ENCODE results near the gene CDK5RAP2. TPM values are rescaled to one million over a fixed set of nuclear protein-coding genes. Genes with fewer than 3 reads are reported as not detected.

CDK5RAP2 gene
- polyA plus RNA-seq, 1 experiment: 28.1 TPM

DNA sequence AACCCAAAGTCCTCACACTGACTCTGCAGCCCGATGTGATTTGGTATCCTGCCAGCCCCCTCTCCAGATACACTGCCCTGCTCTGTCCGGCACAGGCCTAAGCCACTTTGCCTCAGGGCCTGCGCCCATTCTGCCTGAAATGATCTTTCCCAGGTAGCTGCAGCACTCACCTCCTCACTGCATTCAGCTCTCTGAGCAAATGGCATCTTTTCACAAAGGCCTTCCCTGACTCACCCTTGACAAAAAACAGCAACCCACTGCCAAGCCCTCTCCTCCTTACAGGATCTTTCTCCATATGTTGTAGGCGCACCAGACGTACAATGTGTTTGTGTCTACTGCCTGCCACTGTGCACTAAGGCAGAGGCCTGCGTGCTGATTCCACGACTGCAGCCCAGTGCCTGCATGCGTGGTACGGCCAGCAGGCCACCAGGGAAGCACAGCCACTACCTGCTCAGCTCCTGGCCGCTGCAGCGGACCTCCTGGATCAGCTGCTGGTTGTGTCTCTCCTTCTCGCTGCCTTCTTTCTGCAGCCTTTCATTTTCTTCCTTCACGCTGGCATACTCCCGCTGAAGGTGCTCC is 171.2 kb downstream of the CDK5RAP2 start:
- no peaks in the 10 kb centered on the region for H3K27me3 ChIP-seq (ENCODE audit: control insufficient read depth, insufficient read depth, low read length)
- TF ChIP-seq, protein P1, sequence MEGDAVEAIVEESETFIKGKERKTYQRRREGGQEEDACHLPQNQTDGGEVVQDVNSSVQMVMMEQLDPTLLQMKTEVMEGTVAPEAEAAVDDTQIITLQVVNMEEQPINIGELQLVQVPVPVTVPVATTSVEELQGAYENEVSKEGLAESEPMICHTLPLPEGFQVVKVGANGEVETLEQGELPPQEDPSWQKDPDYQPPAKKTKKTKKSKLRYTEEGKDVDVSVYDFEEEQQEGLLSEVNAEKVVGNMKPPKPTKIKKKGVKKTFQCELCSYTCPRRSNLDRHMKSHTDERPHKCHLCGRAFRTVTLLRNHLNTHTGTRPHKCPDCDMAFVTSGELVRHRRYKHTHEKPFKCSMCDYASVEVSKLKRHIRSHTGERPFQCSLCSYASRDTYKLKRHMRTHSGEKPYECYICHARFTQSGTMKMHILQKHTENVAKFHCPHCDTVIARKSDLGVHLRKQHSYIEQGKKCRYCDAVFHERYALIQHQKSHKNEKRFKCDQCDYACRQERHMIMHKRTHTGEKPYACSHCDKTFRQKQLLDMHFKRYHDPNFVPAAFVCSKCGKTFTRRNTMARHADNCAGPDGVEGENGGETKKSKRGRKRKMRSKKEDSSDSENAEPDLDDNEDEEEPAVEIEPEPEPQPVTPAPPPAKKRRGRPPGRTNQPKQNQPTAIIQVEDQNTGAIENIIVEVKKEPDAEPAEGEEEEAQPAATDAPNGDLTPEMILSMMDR (IDR thresholded peaks at IDR 0.05; ENCODE audit: insufficient read depth, low read depth, low read length): no peak
- peaks cover 14% of the 10 kb centered on the region for H3K36me3 ChIP-seq (ENCODE audit: control insufficient read depth, insufficient read depth, low read length)
- DNase-seq (ENCODE audit: low read depth): no peak
- ChIA-PET CTCF (no interaction called here), POLR2A (no interaction called here)
- H3K4me3 ChIP-seq (ENCODE audit: low read depth, low read length): no peak overlapping the region

DNA sequence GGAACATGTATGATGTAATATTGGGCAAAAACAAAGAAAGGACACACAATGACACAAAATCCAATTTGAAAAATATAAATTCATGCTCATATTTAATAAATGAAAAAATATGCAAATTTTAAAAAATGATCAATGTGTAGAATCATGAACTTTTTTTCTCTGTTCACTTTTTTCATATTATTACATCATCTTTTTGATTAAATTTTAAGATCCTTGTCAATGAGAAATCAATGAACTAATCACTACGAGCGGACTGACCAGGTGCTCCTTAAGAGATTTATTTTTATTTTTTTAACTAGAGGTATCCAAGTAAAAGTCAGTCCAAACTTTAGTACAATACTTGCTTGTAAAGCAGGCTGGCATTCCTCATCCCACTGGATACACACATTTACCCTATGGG is 174.1 kb downstream of the CDK5RAP2 start:
- H3K36me3 ChIP-seq (ENCODE audit: control insufficient read depth, insufficient read depth, low read length): peaks cover 17% of the 10 kb centered on the region
- ChIA-PET POLR2A (no interaction called here), CTCF (no interaction called here)
- no peak overlapping the region for H3K4me3 ChIP-seq (ENCODE audit: low read depth, low read length)
- DNase-seq (ENCODE audit: low read depth): no peak
- TF ChIP-seq, protein P1 (IDR thresholded peaks at IDR 0.05; ENCODE audit: insufficient read depth, low read depth, low read length): no peak
- H3K27me3 ChIP-seq (ENCODE audit: control insufficient read depth, insufficient read depth, low read length): no peaks in the 10 kb centered on the region

DNA sequence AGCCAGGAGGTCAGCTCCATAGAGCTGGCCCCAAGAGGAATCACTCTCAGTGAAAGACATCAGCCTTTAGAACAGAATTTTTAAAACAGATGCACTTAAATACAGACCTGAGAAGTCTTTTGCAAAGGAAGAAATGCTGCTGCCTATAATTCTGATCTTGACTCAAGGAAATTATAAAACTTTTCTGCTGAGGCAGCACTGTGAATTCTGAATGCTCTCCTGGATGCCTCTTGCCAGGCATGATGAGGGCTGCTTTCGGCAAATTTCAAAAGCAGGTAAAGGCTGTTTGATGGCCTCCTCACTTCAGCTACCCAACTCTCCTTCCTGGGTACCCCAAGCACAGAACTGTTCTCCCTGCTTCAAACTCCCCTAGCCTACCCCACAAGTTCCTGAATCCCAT is 174.8 kb downstream of the CDK5RAP2 start:
- DNase-seq (ENCODE audit: low read depth): no peak
- Histone ChIP-seq H3K36me3 (ENCODE audit: control insufficient read depth, insufficient read depth, low read length) (peaks cover 21% of the 10 kb centered on the region), H3K4me3 (ENCODE audit: low read depth, low read length) (no peak overlapping the region), H3K27me3 (ENCODE audit: control insufficient read depth, insufficient read depth, low read length) (no peaks in the 10 kb centered on the region)
- TF ChIP-seq, protein P1 (IDR thresholded peaks at IDR 0.05; ENCODE audit: insufficient read depth, low read depth, low read length): no peak
- POLR2A ChIA-PET: no interaction called here
- CTCF ChIA-PET: no interaction called here

DNA sequence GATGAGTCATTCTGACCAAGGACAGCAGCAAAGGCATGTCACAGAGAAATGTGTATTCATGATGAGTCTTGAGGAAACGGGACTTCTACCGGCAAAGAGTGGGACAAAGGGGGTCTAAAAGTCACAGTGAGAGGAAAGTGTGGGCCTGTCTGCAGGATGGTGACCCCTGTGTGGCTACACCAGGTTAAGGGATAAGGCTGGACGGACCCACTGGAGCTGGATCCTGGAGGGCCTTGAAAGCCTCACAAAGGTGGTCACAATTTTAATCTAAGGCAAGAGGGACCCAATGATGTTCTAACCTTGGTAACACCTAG is 176.5 kb downstream of the CDK5RAP2 start:
- H3K36me3 ChIP-seq (ENCODE audit: control insufficient read depth, insufficient read depth, low read length): peaks cover 14% of the 10 kb centered on the region
- POLR2A ChIA-PET: no interaction called here
- TF ChIP-seq, protein P1 (IDR thresholded peaks at IDR 0.05; ENCODE audit: insufficient read depth, low read depth, low read length): no peak
- no peak overlapping the region for H3K4me3 ChIP-seq (ENCODE audit: low read depth, low read length)
- H3K27me3 ChIP-seq (ENCODE audit: control insufficient read depth, insufficient read depth, low read length): no peaks in the 10 kb centered on the region
- no peak for DNase-seq (ENCODE audit: low read depth)
- CTCF ChIA-PET: no interaction called here

DNA sequence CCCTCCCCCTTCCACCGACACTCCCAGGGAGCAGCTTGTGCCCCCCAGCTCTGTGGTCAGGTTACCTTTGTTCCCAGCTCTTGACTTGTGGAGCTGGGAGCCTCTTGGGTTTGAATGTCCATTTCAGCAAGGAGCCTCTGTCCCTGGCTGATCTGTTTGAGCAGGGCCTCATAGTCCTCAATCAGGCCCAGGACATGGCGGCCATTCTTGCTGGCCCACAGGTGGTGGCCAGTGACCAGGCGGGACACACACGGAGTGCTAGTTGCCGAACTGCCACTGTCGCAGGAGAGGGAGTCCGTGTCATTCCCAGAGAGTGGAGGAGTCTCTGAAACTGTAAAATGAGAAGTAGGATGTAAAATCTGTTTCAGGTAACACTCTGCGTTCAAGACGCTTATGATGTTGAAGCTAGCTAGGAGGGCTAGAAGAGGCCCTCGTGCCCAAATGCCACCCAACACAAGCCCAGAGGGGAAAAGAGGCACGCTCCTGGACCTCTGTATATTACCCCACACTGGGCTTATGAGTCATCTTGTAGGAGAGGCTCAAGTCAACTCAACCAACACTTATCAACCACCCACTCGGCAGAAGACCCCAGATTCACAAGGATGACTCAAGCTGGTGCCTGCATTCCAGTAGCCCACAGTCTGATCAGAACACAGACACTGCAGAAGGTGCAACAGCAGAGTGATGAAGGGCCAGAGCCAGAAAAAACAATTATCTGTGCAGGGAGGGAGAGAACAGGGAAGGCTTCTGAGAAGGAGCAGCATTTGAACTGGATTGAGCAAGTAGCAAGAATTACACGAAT is 177.0 kb downstream of the CDK5RAP2 start:
- CTCF ChIA-PET: interaction anchor here (0.5 to 0.6 kb wide), 2 partner anchors 52 to 1680 kb away, joined by 3 read pairs; no protein-coding TSS in a partner anchor
- peaks cover 11% of the 10 kb centered on the region for H3K36me3 ChIP-seq (ENCODE audit: control insufficient read depth, insufficient read depth, low read length)
- POLR2A ChIA-PET: no interaction called here

More for the DNA sequence above, 177.0 kb downstream of the CDK5RAP2 start:
- TF ChIP-seq, protein P1 (IDR thresholded peaks at IDR 0.05; ENCODE audit: insufficient read depth, low read depth, low read length): no peak
- peak; percentile 88 for DNase-seq (ENCODE audit: low read depth)
- Histone ChIP-seq H3K27me3 (ENCODE audit: control insufficient read depth, insufficient read depth, low read length) (no peaks in the 10 kb centered on the region), H3K4me3 (ENCODE audit: low read depth, low read length) (no peak overlapping the region)

All from BJ (cell line).